Smooth muscle cell (in vitro differentiated cells): ENCODE data around the gene RABEP1. TPM values are rescaled to one million over a fixed set of nuclear protein-coding genes. Genes with fewer than 3 reads are reported as not detected.
A peak's percentile ranks its signal among the peaks of the same experiment; 100 is the strongest.

Source experiments
- DNase-seq: peaks from one replicate; lab custom pipeline; 2025; ENCODE audit not compliant: unreplicated experiment; lab: John Stamatoyannopoulos, UW
- H2AFZ ChIP-seq: fragments of 200-600 bp; sonication (generic); 2 replicates; pipeline ENCODE4 v1.6.0; 2016; ENCODE audit warnings: antibody characterized with exemption, low read depth, mild to moderate bottlenecking
- H3F3A ChIP-seq: fragments of 200-600 bp; sonication (generic); 2 replicates; pipeline ENCODE4 v1.6.0; 2017; ENCODE audit warnings: antibody characterized with exemption, low read depth
- H3K27ac ChIP-seq: fragments of 200-600 bp; sonication (generic); 2 replicates; pipeline ENCODE4 v1.5.1; 2016; ENCODE audit warnings: low read depth, mild to moderate bottlenecking
- H3K27me3 ChIP-seq: fragments of 200-600 bp; sonication (generic); 2 replicates; pipeline ENCODE4 v1.6.1; 2016; ENCODE audit warnings: low read depth, mild to moderate bottlenecking
- H3K36me3 ChIP-seq: fragments of 200-600 bp; sonication (generic); 2 replicates; pipeline ENCODE4 v1.5.1; 2016; ENCODE audit warnings: low read depth
- H3K4me1 ChIP-seq: fragments of 200-600 bp; sonication (generic); 2 replicates; pipeline ENCODE4 v1.5.1; 2016; ENCODE audit warnings: low read depth
- H3K4me2 ChIP-seq: fragments of 200-600 bp; sonication (generic); 2 replicates; pipeline ENCODE4 v1.6.0; 2016; ENCODE audit warnings: mild to moderate bottlenecking
- H3K4me3 ChIP-seq: fragments of 200-600 bp; sonication (generic); 2 replicates; pipeline ENCODE4 v1.5.1; 2016; ENCODE audit warnings: mild to moderate bottlenecking
- H3K79me2 ChIP-seq: fragments of 200-600 bp; sonication (generic); 2 replicates; pipeline ENCODE4 v1.6.0; 2016; ENCODE audit warnings: low read depth, mild to moderate bottlenecking
- H3K9ac ChIP-seq: fragments of 200-600 bp; sonication (generic); 2 replicates; pipeline ENCODE4 v1.6.0; 2016; ENCODE audit warnings: low read depth
- H3K9me3 ChIP-seq: fragments of 200-600 bp; sonication (generic); replicated peaks from 2 replicates; pipeline ENCODE4 v1.5.1; 2016; ENCODE audit warnings: low read depth
- H4K20me1 ChIP-seq: fragments of 200-600 bp; sonication (generic); 2 replicates; pipeline ENCODE4 v1.6.0; 2016; ENCODE audit warnings: low read depth
- WGBS: methylation state at CpG from one replicate; pipeline ENCODE4 v1.1.7; 2016; ENCODE audit warnings: low lambda C conversion rate; 5-methylcytosine and 5-hydroxymethylcytosine counted together
- polyA plus RNA-seq: library from polyadenylated mRNA; unstranded; fragments of >200 nt; fragmentation: Nextera tagmentation; extraction: Ambion mirVana; gene quantifications from 2 replicates; pipeline ENCODE4 v1.2.1, GENCODE V29; 2016
- total RNA-seq: library from RNA; depleted of rRNA; stranded (reverse); fragments of >200 nt; gene quantifications from 2 replicates; pipeline ENCODE4 v1.2.3, GENCODE V29; 2014
- TF ChIP-seq, protein P1 (sequence below): fragments of 200-600 bp; sonication (generic); IDR thresholded peaks from 2 replicates; pipeline ENCODE4 v1.5.1; 2017; ENCODE audit warnings: borderline replicate concordance, mild to moderate bottlenecking, antibody characterized with exemption; ENCODE audit not compliant: insufficient read depth, poor library complexity, severe bottlenecking

RABEP1 gene
- total and polyA plus RNA-seq, 2 experiments from 2014 or later = 25.3 to 26.5 TPM

DNA sequence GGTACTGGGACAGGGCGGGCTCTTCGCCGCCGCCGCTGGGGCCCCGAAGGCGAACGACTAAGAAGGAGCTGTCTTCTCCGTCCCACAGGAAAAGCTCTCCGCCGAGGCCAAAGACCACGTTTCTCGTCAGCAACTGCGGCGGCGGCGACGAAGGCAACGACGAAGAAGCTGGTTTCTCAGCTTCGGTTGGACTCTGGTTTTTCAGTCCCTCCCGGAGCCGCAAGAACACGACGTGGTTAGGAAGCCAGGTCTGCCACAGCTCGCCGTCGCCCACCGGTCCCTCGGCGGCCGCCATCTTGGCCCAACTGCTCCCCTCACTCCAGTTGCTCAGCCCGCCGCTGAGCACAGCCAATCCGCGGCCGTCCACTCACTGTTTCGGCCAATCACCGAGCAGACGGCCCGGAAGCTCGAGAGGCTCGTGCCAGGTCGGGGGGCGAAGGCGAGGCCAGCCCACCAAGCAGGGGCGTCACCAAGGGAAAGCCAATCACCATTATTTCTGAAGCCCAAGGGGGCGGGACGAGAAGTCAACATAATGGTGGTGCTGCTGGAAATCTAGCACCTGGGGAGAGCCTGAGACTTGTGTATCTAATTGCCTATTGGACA is 137.4 kb downstream of the RABEP1 start, which contains the start of gene NUP88:
NUP88 (minus strand) TSS at position 307 of the 603 bp plus-strand sequence; CDS start at position 295, 12 bp downstream.
- H3K27ac ChIP-seq = peak within 1 kb of the TSS; percentile 96
- no peaks in the 10 kb centered on the region for H3K9me3 ChIP-seq
- under 1% methylated on average over 49 of the region's 49 CpGs for WGBS
- peaks cover 3% of the 10 kb centered on the region for H3K36me3 ChIP-seq
- H3K79me2 ChIP-seq = peaks cover 49% of the 10 kb centered on the region
- no peaks in the 10 kb centered on the region for H3K27me3 ChIP-seq
- H4K20me1 ChIP-seq = peaks cover 5% of the 10 kb centered on the region
- peak within 1 kb of the TSS; percentile 88 for H2AFZ ChIP-seq
- peak; percentile 86 for DNase-seq
- TF ChIP-seq, protein P1, sequence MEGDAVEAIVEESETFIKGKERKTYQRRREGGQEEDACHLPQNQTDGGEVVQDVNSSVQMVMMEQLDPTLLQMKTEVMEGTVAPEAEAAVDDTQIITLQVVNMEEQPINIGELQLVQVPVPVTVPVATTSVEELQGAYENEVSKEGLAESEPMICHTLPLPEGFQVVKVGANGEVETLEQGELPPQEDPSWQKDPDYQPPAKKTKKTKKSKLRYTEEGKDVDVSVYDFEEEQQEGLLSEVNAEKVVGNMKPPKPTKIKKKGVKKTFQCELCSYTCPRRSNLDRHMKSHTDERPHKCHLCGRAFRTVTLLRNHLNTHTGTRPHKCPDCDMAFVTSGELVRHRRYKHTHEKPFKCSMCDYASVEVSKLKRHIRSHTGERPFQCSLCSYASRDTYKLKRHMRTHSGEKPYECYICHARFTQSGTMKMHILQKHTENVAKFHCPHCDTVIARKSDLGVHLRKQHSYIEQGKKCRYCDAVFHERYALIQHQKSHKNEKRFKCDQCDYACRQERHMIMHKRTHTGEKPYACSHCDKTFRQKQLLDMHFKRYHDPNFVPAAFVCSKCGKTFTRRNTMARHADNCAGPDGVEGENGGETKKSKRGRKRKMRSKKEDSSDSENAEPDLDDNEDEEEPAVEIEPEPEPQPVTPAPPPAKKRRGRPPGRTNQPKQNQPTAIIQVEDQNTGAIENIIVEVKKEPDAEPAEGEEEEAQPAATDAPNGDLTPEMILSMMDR = no peak
- H3K4me1 ChIP-seq = peaks cover 14% of the 10 kb centered on the region
- peaks cover 1% of the 10 kb centered on the region for H3F3A ChIP-seq
- H3K9ac ChIP-seq = peak within 1 kb of the TSS; percentile 96
- peak within 1 kb of the TSS; percentile 95 for H3K4me2 ChIP-seq
- peak within 1 kb of the TSS; percentile 85 for H3K4me3 ChIP-seq

DNA sequence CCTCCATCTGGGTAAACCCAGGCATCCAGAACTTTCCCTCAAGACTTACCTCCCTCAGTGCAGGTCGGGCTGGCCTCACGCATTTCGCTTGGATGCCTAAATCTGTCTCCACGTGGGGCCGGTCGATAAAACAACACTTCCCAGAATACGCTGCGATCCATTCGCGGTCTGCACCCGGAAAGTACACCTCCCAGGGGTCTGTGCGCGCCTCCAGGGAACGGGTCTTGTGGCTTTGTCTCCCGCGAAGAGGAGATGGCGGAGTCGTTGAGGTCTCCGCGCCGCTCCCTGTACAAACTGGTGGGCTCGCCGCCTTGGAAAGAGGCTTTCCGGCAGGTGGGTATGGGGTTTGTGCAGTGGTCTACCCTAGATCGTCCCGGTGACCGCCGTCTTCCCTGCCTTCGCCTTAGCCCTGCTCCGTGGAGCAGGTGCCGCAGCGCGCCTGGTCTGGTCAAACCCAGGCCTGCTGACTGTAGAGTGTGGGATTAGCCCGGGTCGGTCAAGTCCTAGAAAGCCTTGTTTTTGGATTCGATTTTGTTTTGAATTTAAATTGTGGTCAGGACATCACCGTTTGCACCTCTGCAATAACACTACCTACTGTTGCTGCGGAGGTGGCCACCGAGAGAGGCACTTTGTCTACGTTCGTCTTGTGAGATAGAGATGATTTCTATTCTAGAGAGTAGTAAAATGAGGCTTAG is 138.0 kb downstream of the RABEP1 start, which contains the start of gene RPAIN:
RPAIN (plus strand) TSS at position 224 of the 695 bp plus-strand sequence; CDS start at position 253, 29 bp downstream.
- Histone ChIP-seq H3K9ac (peak within 1 kb of the TSS; percentile 96), H3K4me2 (peak within 1 kb of the TSS; percentile 95), H3K4me1 (peaks cover 14% of the 10 kb centered on the region), H3K4me3 (peak within 1 kb of the TSS; percentile 85), H2AFZ (peak within 1 kb of the TSS; percentile 88), H3K36me3 (peaks cover 3% of the 10 kb centered on the region), H3F3A (no peaks in the 10 kb centered on the region), H3K27me3 (no peaks in the 10 kb centered on the region), H4K20me1 (peaks cover 5% of the 10 kb centered on the region), H3K27ac (peak within 1 kb of the TSS; percentile 96), H3K79me2 (peaks cover 49% of the 10 kb centered on the region), H3K9me3 (no peaks in the 10 kb centered on the region)
- TF ChIP-seq, protein P1 = no peak
- under 1% methylated on average over 41 of the region's 41 CpGs for WGBS
- peak; percentile 86 for DNase-seq

DNA sequence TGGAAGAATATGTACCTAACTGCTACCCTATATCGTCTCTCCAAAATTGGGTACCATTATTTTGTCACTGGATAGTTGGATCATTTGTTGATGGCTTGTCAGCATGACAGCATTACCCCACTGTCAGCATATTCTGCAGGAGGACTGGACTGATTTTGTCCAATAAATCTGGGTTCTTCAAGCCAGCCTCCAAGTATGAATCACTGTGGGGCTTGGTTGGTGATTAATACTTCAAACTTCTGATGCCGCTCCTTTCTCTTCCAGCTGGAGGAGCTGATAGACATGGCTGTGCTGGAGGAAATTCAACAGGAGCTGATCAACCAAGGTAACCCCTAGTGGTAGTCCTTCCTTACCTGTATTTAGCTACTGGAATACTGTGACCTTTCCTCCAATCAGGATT is 140.4 kb downstream of the RABEP1 start:
- peaks cover 14% of the 10 kb centered on the region for H3K4me1 ChIP-seq
- peak overlapping the region; percentile 46 for H3K27ac ChIP-seq
- no peak overlapping the region for H2AFZ ChIP-seq
- TF ChIP-seq, protein P1 = no peak
- H3K79me2 ChIP-seq = peaks cover 36% of the 10 kb centered on the region
- peak overlapping the region; percentile 7 for H3K9ac ChIP-seq
- peaks cover 3% of the 10 kb centered on the region for H3K36me3 ChIP-seq
- H3K4me3 ChIP-seq = no peak overlapping the region
- H3K9me3 ChIP-seq = no peaks in the 10 kb centered on the region
- H4K20me1 ChIP-seq = no peaks in the 10 kb centered on the region
- H3K27me3 ChIP-seq = no peaks in the 10 kb centered on the region
- no peak overlapping the region for H3K4me2 ChIP-seq
- no peaks in the 10 kb centered on the region for H3F3A ChIP-seq
- DNase-seq = no peak
- 64% methylated on average over 2 of the region's 2 CpGs for WGBS
